ENCODE results near the gene ZCCHC24. TPM values are rescaled to one million over a fixed set of nuclear protein-coding genes. Genes with fewer than 3 reads are reported as not detected.

ZCCHC24 gene
- total and polyA plus RNA-seq, 2 donors (not counting 1 experiment from before 2014, with no cell fraction given), result 33.2 to 44.4 TPM

GRCh38 chr10:79407811-79408795 is 37.3 kb downstream of the ZCCHC24 start:
- Histone ChIP-seq H3K4me3 (replicated peaks in 1 of 4; ENCODE audit: control extremely low read depth in 1 of 4, insufficient read depth in 1 of 4, low read depth in 3 of 4, low read length in 4 of 4) (no peak overlapping the region), H3K4me1 (ENCODE audit: control insufficient read depth, extremely low read depth, insufficient read depth, low read length) (peaks cover 52% of the 10 kb centered on the region), H3K79me2 (ENCODE audit: control insufficient read depth, insufficient read depth, low read length) (peaks cover 25% of the 10 kb centered on the region), H3K36me3 (ENCODE audit: control insufficient read depth, insufficient read depth, low read length) (peaks cover 15% of the 10 kb centered on the region), H3K27ac (ENCODE audit: insufficient read depth, low read length) (no peak overlapping the region), H3K27me3 (ENCODE audit: control insufficient read depth, insufficient read depth, low read length) (no peaks in the 10 kb centered on the region), H3K9ac (ENCODE audit: insufficient read depth, low read length) (no peak overlapping the region), H2AFZ (ENCODE audit: low read length) (no peak overlapping the region), H4K20me1 (ENCODE audit: control insufficient read depth, extremely low read depth, insufficient read depth, low read length) (no peaks in the 10 kb centered on the region), H3K9me3 (ENCODE audit: control insufficient read depth, insufficient read depth, low read depth, low read length) (no peaks in the 10 kb centered on the region), H3K4me2 (ENCODE audit: extremely low read depth, insufficient read depth, low read length) (peak overlapping the region; percentile 19)
- TF ChIP-seq, protein P1, sequence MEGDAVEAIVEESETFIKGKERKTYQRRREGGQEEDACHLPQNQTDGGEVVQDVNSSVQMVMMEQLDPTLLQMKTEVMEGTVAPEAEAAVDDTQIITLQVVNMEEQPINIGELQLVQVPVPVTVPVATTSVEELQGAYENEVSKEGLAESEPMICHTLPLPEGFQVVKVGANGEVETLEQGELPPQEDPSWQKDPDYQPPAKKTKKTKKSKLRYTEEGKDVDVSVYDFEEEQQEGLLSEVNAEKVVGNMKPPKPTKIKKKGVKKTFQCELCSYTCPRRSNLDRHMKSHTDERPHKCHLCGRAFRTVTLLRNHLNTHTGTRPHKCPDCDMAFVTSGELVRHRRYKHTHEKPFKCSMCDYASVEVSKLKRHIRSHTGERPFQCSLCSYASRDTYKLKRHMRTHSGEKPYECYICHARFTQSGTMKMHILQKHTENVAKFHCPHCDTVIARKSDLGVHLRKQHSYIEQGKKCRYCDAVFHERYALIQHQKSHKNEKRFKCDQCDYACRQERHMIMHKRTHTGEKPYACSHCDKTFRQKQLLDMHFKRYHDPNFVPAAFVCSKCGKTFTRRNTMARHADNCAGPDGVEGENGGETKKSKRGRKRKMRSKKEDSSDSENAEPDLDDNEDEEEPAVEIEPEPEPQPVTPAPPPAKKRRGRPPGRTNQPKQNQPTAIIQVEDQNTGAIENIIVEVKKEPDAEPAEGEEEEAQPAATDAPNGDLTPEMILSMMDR (conservative IDR thresholded peaks at IDR 0.05 in 1 of 2, IDR thresholded peaks at IDR 0.05 in 1 of 2; ENCODE audit: low read depth in 1 of 2, low read length in 2 of 2), result no peak
- no peak for TF ChIP-seq EZH2 (IDR thresholded peaks at IDR 0.05; ENCODE audit: low read length, missing control alignments)
- peak; percentile 66 to 76 for DNase-seq (ENCODE audit: low read depth in 2 of 2)

GRCh38 chr10:79407423-79407796 is 38.0 kb downstream of the ZCCHC24 start:
- no peak overlapping the region for H2AFZ ChIP-seq (ENCODE audit: low read length)
- H3K4me3 ChIP-seq (replicated peaks in 1 of 4; ENCODE audit: control extremely low read depth in 1 of 4, insufficient read depth in 1 of 4, low read depth in 3 of 4, low read length in 4 of 4), result no peak overlapping the region
- peaks cover 58% of the 10 kb centered on the region for H3K4me1 ChIP-seq (ENCODE audit: control insufficient read depth, extremely low read depth, insufficient read depth, low read length)
- H3K9me3 ChIP-seq (ENCODE audit: control insufficient read depth, insufficient read depth, low read depth, low read length), result no peaks in the 10 kb centered on the region
- TF ChIP-seq, protein P1 (conservative IDR thresholded peaks at IDR 0.05 in 1 of 2, IDR thresholded peaks at IDR 0.05 in 1 of 2; ENCODE audit: low read depth in 1 of 2, low read length in 2 of 2), result no peak
- no peak for TF ChIP-seq EZH2 (IDR thresholded peaks at IDR 0.05; ENCODE audit: low read length, missing control alignments)
- no peaks in the 10 kb centered on the region for H4K20me1 ChIP-seq (ENCODE audit: control insufficient read depth, extremely low read depth, insufficient read depth, low read length)
- H3K36me3 ChIP-seq (ENCODE audit: control insufficient read depth, insufficient read depth, low read length), result peaks cover 12% of the 10 kb centered on the region
- H3K9ac ChIP-seq (ENCODE audit: insufficient read depth, low read length), result no peak overlapping the region
- H3K4me2 ChIP-seq (ENCODE audit: extremely low read depth, insufficient read depth, low read length), result no peak overlapping the region
- peaks cover 30% of the 10 kb centered on the region for H3K79me2 ChIP-seq (ENCODE audit: control insufficient read depth, insufficient read depth, low read length)
- no peaks in the 10 kb centered on the region for H3K27me3 ChIP-seq (ENCODE audit: control insufficient read depth, insufficient read depth, low read length)
- DNase-seq (ENCODE audit: low read depth in 2 of 2), result no peak
- H3K27ac ChIP-seq (ENCODE audit: insufficient read depth, low read length), result no peak overlapping the region

- Histone ChIP-seq H3K4me3 (replicated peaks in 1 of 4; ENCODE audit: control extremely low read depth in 1 of 4, insufficient read depth in 1 of 4, low read depth in 3 of 4, low read length in 4 of 4) (no peak overlapping the region), H3K9me3 (ENCODE audit: control insufficient read depth, insufficient read depth, low read depth, low read length) (no peaks in the 10 kb centered on the region), H3K36me3 (ENCODE audit: control insufficient read depth, insufficient read depth, low read length) (peaks cover 8% of the 10 kb centered on the region), H3K4me1 (ENCODE audit: control insufficient read depth, extremely low read depth, insufficient read depth, low read length) (peaks cover 62% of the 10 kb centered on the region), H4K20me1 (ENCODE audit: control insufficient read depth, extremely low read depth, insufficient read depth, low read length) (no peaks in the 10 kb centered on the region), H3K4me2 (ENCODE audit: extremely low read depth, insufficient read depth, low read length) (no peak overlapping the region), H3K9ac (ENCODE audit: insufficient read depth, low read length) (no peak overlapping the region), H2AFZ (ENCODE audit: low read length) (no peak overlapping the region), H3K27me3 (ENCODE audit: control insufficient read depth, insufficient read depth, low read length) (no peaks in the 10 kb centered on the region), H3K27ac (ENCODE audit: insufficient read depth, low read length) (no peak overlapping the region), H3K79me2 (ENCODE audit: control insufficient read depth, insufficient read depth, low read length) (peaks cover 29% of the 10 kb centered on the region)
- DNase-seq (ENCODE audit: low read depth in 2 of 2), result no peak
- TF ChIP-seq, protein P1 (conservative IDR thresholded peaks at IDR 0.05 in 1 of 2, IDR thresholded peaks at IDR 0.05 in 1 of 2; ENCODE audit: low read depth in 1 of 2, low read length in 2 of 2), result no peak
- TF ChIP-seq EZH2 (IDR thresholded peaks at IDR 0.05; ENCODE audit: low read length, missing control alignments), result no peak
These were observed 38.6 kb downstream of the ZCCHC24 start for GRCh38 chr10:79406683-79407422.

Data from fibroblast of lung (primary cell).